ENCODE data around the gene TRIM14. TPM values are rescaled to one million over a fixed set of nuclear protein-coding genes. Genes with fewer than 3 reads are reported as not detected.
A peak's percentile ranks its signal among the peaks of the same experiment; 100 is the strongest.
"Not testable (repeated sequence)": the region's sequence is repeated elsewhere in the genome, so short reads cannot be mapped to it uniquely, and the experiment has no call there.

Gene TRIM14
- total RNA-seq, 1 donor from 2014 or later, result 0.82 TPM

- no peak for DNase-seq (ENCODE audit: low spot score in 2 of 2)
- no peak for FAIRE-seq
These were observed 23.3 kb upstream of the TRIM14 start for GRCh38 chr9:98142182-98142907.

- FAIRE-seq (no peak), DNase-seq (ENCODE audit: low spot score in 2 of 2) (no peak)
These were observed 21.5 kb upstream of the TRIM14 start for GRCh38 chr9:98140503-98140902.

GRCh38 chr9:98136489-98136888 is 17.5 kb upstream of the TRIM14 start:
- DNase-seq (ENCODE audit: low spot score in 2 of 2), result no peak
- no peak for FAIRE-seq

DNA sequence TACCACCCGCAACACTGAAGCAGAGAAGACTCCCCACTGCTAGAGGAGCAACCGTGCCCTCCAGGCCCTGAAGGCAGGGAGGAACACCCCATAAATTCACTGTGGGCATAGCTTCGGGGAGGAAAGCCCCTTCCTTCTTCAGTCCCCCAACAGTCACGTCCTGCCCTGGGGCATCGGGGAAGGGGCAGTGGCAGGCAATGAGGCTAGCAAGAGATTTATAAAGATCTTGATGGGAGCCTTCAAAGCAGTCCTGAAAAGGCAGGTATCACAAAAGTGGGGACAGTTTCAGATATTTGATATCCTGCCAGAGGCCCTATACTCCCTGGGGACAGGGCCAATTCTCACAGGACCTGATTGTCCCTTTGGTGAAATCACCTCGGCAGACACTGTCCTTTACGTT is 16.9 kb upstream of the TRIM14 start:
- FAIRE-seq, result no peak
- DNase-seq (ENCODE audit: low spot score in 2 of 2), result no peak

- DNase-seq (ENCODE audit: low spot score in 2 of 2) (no peak), FAIRE-seq (no peak)
These were observed 16.5 kb upstream of the TRIM14 start for GRCh38 chr9:98135558-98135934.

GRCh38 chr9:98134702-98135557 is 15.9 kb upstream of the TRIM14 start:
- DNase-seq (ENCODE audit: low spot score in 2 of 2) (no peak), FAIRE-seq (no peak)

DNA sequence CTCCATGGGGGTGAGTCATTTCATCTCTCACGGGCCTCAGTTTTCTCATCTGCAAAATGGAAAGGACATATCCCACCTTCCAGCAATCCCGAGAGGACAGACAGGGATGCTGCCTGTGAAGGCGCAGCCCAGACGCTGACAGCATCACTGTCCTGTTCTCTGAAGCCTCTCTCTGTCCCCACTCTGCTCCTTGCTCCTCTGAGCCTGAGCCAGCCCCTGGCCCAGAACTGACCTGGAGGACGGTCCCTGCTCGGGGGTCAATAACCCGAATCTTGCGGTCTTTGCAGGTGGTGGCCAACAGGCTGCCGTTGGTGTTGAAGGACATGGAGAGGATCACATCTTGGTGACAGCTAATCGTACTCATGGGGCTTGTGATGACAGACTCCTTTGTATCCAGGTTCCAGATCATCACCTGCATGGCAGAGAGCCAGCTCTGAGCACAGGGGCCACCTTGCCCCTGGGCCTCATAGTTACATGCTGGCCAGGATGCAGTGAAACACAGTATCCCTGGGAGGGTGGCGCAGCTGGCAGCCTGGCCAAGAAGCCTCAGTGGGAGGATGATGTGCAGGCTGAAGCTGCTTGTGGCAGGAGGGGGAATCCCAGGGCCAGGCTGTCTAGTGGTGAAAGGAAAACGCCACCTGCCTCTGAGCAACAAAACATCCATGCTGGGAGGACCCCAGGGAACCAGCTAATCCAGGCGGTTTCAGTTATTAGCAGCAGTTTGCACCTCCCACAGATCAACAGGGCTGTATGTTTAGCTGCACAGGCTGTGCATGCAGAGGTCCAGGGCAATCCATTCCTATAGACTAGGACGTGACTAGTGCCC is 14.0 kb upstream of the TRIM14 start:
- DNase-seq (ENCODE audit: low spot score in 2 of 2), result no peak
- no peak for FAIRE-seq

DNA sequence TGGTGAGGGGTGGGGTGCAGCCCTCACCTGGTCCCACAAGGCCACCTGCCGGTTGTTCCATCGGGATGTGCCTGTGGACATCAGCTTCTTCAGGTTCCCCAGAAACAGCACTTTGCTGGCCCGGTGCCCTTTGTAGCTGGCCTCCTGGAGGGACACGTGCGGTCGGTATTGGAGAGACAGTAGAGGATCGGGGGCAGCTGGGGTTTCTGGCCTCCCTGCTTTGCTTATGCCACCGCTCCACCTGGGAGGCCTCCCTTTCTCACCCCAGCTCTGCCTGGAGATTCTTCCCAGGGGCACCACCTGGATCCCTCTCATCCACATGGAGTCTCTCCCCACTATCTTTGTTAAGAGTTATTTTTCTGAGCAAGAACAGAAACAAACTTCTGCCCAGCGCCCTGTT is 13.1 kb upstream of the TRIM14 start:
- FAIRE-seq (no peak), DNase-seq (ENCODE audit: low spot score in 2 of 2) (no peak)

DNA sequence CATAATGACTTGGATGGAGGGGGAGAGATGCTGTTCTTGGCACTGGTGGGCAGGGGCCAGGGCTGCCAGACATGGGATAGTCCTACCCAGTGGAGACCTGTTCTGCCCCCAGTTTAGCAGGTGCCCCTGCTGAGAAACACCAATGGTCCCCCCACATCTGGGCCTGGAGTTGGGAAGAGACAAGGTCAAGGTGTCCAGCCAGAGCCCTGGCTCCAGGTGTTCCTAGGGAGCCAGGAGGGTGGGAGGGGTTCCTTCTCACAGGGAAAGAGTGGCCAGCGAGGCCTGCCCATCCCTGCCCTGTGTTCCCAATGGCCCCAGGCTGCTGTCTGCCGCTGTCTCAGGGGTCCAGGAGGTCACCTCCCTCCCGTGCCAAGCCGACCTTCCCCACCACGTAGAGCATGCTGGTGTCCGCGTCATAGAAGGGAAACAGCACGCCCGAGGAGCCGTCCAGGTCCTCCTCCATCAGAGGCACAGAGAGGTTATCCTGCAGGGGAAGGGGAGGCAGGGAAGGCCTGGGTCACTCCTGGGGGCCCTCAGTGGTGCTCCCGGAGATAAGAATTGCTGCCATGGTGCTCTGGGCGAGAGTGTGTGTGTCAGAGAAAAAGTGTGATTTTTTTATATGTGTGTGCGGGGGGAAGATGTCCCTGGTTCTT is 11.7 kb upstream of the TRIM14 start:
- FAIRE-seq (no peak), DNase-seq (ENCODE audit: low spot score in 2 of 2) (no peak)

GRCh38 chr9:98130060-98130459 is 11.0 kb upstream of the TRIM14 start:
- FAIRE-seq, result not testable (repeated sequence)

DNA sequence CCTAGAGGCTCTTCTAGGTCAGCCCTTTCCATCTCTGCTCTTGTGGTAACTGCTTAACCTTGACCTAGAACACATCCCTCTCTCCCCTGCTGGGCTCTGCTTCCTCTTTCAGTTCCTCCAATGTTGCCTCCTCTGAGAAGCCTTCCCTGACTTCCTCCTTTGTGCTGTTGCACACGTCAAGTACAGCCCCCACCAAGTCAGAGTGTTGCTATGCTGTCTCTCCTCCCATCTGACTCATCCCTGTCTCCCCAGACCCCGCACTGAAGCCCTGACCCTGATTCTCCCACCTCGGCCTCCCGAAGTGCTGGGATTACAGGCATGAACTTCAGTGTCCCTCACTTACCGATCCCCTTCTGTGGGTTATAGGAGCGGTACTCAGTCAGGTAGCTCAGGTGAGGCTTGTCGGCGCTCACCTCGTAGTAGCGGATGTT is 10.4 kb upstream of the TRIM14 start:
- DNase-seq (ENCODE audit: low spot score in 2 of 2), result no peak
- FAIRE-seq, result no peak

More at GRCh38 chr9:98130060-98130459, 11.0 kb upstream of the TRIM14 start:
- DNase-seq (ENCODE audit: low spot score in 2 of 2), result not testable (repeated sequence)

DNA sequence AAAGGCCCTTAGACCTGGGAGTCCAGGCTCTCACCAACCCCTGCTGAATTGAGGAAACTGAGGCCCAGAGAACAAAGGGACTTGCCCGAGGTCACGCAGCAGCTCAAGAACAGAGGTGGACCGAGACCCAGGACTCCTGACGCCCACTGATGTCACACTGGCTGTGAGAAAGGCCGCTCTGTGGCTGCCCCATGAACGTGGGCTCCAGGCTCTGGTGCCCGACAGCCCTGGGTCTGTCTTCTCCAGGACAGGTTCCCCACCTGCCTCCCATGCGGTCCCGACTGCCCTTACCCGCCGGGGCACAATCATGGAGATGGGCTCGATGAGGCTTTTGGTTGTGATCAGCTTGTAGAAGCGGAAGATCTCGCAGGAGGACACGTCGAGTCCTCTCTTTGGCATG is 9.3 kb upstream of the TRIM14 start:
- FAIRE-seq (no peak), DNase-seq (ENCODE audit: low spot score in 2 of 2) (no peak)

DNA sequence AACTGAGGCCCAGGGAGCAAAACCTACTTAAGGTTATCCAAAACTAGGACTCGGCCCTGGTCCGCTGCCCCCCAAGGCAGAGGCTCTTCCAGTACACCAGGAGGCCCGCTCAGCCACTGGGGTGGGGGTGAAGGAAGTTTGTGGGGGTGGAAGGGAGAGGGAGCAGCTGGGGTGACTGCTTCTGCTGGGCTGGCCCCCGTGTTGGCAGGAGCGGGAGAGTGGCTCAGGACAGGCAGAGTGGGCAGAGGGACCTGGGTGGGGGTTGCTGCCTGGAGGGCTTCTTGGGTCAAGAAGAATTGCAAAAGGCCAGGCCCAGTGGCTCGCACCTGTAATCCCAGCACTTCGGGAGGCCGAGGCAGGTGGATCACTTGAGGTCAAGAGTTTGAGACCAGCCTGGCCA is 8.2 kb upstream of the TRIM14 start:
- FAIRE-seq (no peak), DNase-seq (ENCODE audit: low spot score in 2 of 2) (no peak)

DNA sequence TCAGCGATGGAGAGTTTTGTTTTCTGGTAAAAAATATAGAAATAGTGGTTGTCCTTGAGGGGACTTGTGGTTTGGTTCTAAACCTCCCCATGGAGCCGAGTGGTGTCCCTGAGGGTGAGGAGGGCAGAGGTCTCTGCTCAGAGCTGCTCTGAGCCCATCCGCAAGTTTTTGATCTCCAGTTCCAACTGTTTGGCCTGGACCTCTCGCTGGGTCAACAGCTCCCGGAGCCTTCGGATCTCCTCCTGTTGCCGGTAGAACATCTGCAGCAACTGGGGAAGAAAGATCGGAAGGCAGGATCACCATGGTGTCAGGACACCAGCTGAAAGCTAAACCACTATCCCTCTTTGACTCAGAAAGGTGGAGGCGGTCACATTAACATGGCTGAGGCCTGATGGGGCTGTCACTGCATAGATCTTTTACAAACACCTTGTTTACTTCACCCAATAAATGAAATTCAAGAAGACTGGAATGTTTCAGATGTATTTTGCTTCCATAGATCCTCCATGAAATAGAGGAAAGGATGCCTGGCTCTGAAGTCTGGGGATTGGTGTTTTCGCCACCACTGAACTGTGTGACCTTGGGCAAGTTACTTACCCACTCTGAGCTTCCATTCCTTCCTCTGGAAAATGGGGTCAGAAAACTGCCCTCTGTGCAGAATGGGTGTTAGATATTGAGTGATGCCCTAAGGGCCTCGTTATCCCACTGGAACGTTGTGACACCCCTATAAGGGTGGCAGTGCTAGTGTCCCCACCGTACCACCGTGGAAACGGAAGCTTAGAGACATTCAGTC is 5.8 kb upstream of the TRIM14 start:
- no peak for DNase-seq (ENCODE audit: low spot score in 2 of 2)

DNA sequence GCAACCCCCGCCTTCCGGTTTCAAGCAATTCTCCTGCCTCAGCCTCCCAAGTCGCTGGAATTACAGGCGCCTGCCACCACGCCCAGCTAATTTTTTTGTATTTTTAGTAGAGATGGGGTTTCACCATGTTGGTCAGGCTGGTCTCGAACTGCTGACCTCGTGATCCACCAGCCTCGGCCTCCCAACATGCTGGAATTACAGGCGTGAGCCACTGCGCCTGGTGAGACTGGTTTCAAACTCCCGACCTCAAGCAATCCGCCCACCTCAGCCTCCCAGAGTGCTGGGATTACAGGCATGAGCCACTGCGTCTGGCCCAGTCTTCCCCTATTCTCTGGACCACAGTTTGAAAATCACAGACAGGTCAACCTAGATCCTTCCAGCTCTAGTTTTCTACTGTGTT is 5.1 kb upstream of the TRIM14 start:
- not testable (repeated sequence) for FAIRE-seq; DNase-seq (ENCODE audit: low spot score in 2 of 2)

More for the DNA sequence above, 5.8 kb upstream of the TRIM14 start:
- FAIRE-seq, result no peak

GRCh38 chr9:98121058-98121457 is 2.0 kb upstream of the TRIM14 start:
- no peak for FAIRE-seq

GRCh38 chr9:98120476-98120875 is 1.5 kb upstream of the TRIM14 start:
- DNase-seq (ENCODE audit: low spot score in 2 of 2) (no peak), FAIRE-seq (no peak)

More at GRCh38 chr9:98121058-98121457, 2.0 kb upstream of the TRIM14 start:
- DNase-seq (ENCODE audit: low spot score in 2 of 2), result no peak

DNA sequence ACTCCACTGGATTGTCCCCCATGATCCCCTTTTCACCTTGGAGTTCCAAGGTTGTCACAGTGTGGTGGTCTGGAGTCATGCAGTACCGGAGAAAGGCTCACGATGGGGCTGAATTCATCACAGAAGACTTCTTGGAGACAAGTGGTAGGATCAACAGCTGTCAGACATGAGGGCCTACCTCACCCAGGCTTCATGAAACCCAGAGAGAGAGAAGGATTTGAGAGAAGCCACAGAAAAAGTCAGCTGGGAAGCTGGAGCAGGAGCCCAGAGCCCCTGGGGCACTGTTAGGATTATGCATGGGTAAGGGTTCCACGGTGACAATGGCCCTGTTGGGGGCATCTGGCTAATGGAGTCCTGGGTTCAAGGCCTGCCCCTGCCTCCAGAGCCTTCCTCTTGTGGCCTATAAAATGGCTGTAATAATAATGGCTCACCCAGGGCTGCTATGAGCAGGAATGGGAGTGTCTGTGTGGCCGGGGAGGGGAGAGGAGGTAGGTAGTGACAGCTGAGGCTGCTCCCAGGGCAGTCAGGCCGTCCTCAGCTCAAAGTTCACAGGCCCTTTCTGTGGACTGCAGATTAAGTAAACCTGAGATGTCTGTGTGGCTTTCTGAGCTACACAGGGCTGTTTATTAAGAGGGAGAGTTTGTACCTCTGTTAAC is 910 bp downstream of the TRIM14 start:
- FAIRE-seq (no peak), DNase-seq (ENCODE audit: low spot score in 2 of 2) (peak in 1 of 2 donors; percentile 33)

DNA sequence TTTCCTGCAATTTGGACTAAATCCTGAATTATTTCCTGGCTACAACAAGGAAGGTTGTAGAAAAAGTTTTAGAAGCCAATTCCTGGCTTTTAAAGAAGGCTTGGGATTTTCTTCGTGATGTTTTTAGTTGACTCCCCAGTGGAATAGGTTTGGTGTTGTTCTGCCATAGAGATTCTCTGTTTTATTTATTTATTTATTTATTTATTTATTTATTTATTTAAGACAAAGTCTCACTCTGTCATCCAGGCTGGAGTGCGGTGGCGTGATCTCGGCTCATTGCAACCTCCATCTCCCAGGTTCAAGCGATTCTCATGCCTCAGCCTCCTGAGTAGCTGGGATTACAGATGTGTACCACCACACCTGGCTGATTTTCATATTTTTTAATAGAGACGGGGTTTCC is 1.9 kb downstream of the TRIM14 start:
- DNase-seq (ENCODE audit: low spot score in 2 of 2); FAIRE-seq: not testable (repeated sequence)

Measured in frontal cortex (tissue), 4 donors.